Activated CD4-positive, alpha-beta memory T cell treated with anti-CD3 and anti-CD28 coated beads, Interleukin-2, amount 10 ng/mL, durations not matched to agents 7 days and 5 days (primary cell): Measurements from ENCODE around the gene ZNFX1. TPM values are rescaled to one million over a fixed set of nuclear protein-coding genes. Genes with fewer than 3 reads are reported as not detected.
A peak's percentile ranks its signal among the peaks of the same experiment; 100 is the strongest.
"Not testable (repeated sequence)": the region's sequence is repeated elsewhere in the genome, so short reads cannot be mapped to it uniquely, and the experiment has no call there.

Experiments
- CTCF ChIA-PET: fragments of 350-600 bp; sonication (Branson Sonifier 250); formaldehyde crosslinking; loops from one replicate; lab custom pipeline; 2021; ENCODE audit warnings: antibody characterized with exemption, inconsistent platforms; lab: Charles Lee
- POLR2A ChIA-PET: fragments of 350-600 bp; sonication (Branson Sonifier 250); formaldehyde crosslinking; loops from one replicate; lab custom pipeline; 2021; ENCODE audit warnings: antibody characterized with exemption; lab: Charles Lee
- DNase-seq: peaks from one replicate; pipeline ENCODE4 v3.0.0-alpha.2; 2020
- H3K27ac Mint-ChIP-seq: one replicate; pipeline ENCODE4 v1.8.0; 2021; ENCODE audit warnings: mild to moderate bottlenecking, mixed read lengths
- H3K27me3 Mint-ChIP-seq: one replicate; pipeline ENCODE4 v1.8.0; 2021; ENCODE audit warnings: mixed read lengths
- H3K36me3 Mint-ChIP-seq: one replicate; pipeline ENCODE4 v1.8.0; 2021; ENCODE audit warnings: low read depth, mixed read lengths
- H3K4me1 Mint-ChIP-seq: one replicate; pipeline ENCODE4 v1.8.0; 2021; ENCODE audit warnings: mixed read lengths
- H3K4me3 Mint-ChIP-seq: one replicate; pipeline ENCODE4 v1.8.0; 2021; ENCODE audit warnings: mild to moderate bottlenecking, mixed read lengths
- H3K9me3 Mint-ChIP-seq: one replicate; pipeline ENCODE4 v1.8.0; 2021; ENCODE audit warnings: mixed read lengths
- total RNA-seq, 2 experiments: library from RNA; stranded (reverse); gene quantifications; one replicate each; pipeline ENCODE4 v1.2.3, GENCODE V29; 2021

Gene ZNFX1
- total RNA-seq, result 10 to 100 TPM; 88.7 to 89.5 TPM

- H3K36me3 Mint-ChIP-seq, result peaks cover 83% of the 10 kb centered on the region
- ChIA-PET CTCF (no interaction called here), POLR2A (interaction anchor here (0.5 to 9.6 kb wide), 26 partner anchors 7 to 400 kb away, joined by 3 to 145 read pairs (median 3); partner anchors contain the start of genes ARFGEF2, CSE1L, DDX27 and STAU1)
- peaks cover 58% of the 10 kb centered on the region for H3K4me1 Mint-ChIP-seq
- no peaks in the 10 kb centered on the region for H3K27me3 Mint-ChIP-seq
- DNase-seq, result peak; percentile 99
- peak within 1 kb of the TSS; percentile 100 for H3K4me3 Mint-ChIP-seq
- H3K9me3 Mint-ChIP-seq, result peaks cover 22% of the 10 kb centered on the region
- H3K27ac Mint-ChIP-seq, result peak within 1 kb of the TSS; percentile 98
Measured at GRCh38 chr20:49278036-49278817, at the start of gene ZNFX1. ZNFX1 (minus strand) TSS chr20:49278057; CDS start chr20:49275839, 2,218 bp downstream.

GRCh38 chr20:49326026-49326425 lies 48.2 kb upstream of the ZNFX1 start:
- Mint-ChIP-seq H3K4me1 (peaks cover 32% of the 10 kb centered on the region), H3K4me3 (no peak overlapping the region), H3K27me3 (peaks cover 43% of the 10 kb centered on the region), H3K9me3 (no peaks in the 10 kb centered on the region), H3K36me3 (no peaks in the 10 kb centered on the region), H3K27ac (no peak overlapping the region)
- DNase-seq, result no peak
- ChIA-PET CTCF (no interaction called here), POLR2A (no interaction called here)

DNA sequence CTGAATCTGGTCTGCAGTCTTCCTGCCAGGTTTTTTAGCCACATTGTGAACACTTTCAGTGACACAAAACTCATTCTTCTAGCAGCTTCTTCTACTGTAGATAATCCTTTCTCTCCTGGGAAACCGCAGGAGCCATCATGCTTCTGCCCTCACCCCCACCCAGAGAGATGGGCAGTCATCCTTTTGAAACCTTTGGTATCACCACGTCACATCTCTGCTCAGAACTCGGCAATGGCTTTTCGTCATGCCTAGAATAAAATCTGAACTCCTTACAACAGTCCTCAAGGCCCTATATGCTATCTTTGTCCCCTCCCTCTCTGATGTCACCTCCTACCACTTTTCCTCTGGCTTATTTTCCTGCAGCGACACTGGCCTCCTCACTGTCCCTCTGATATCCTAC lies 46.4 kb upstream of the ZNFX1 start:
- DNase-seq, result no peak
- ChIA-PET POLR2A (interaction anchor here (1.0 to 6.2 kb wide), 2 partner anchors 43 to 46 kb away, joined by 3 to 72 read pairs; partner anchors contain the start of gene ZNFX1), CTCF (interaction anchor here (0.8 to 3.3 kb wide), 8 partner anchors 10 to 210 kb away, joined by 3 to 8 read pairs (median 6); no protein-coding TSS in a partner anchor)
- Mint-ChIP-seq H3K27ac (peak overlapping the region; percentile 74), H3K4me3 (no peak overlapping the region), H3K4me1 (peaks cover 32% of the 10 kb centered on the region), H3K9me3 (no peaks in the 10 kb centered on the region), H3K36me3 (no peaks in the 10 kb centered on the region), H3K27me3 (peaks cover 45% of the 10 kb centered on the region)

GRCh38 chr20:49323622-49324238 lies 45.9 kb upstream of the ZNFX1 start:
- Mint-ChIP-seq H3K27ac (peak overlapping the region; percentile 74), H3K27me3 (peaks cover 46% of the 10 kb centered on the region), H3K4me1 (peaks cover 38% of the 10 kb centered on the region), H3K4me3 (peak overlapping the region; percentile 29), H3K36me3 (peaks cover 1% of the 10 kb centered on the region), H3K9me3 (no peaks in the 10 kb centered on the region)
- ChIA-PET POLR2A (interaction anchor here (1.0 to 6.2 kb wide), 4 partner anchors 11 to 46 kb away, joined by 3 to 72 read pairs (median 4); partner anchors contain the start of gene ZNFX1), CTCF (interaction anchor here (0.7 to 3.3 kb wide), 10 partner anchors 11 to 211 kb away, joined by 3 to 8 read pairs (median 4); no protein-coding TSS in a partner anchor)
- DNase-seq, result peak; percentile 55

- ChIA-PET POLR2A (interaction anchor here (1.0 to 6.2 kb wide), 5 partner anchors 9 to 53 kb away, joined by 3 to 72 read pairs (median 6); no protein-coding TSS in a partner anchor), CTCF (interaction anchor here (0.6 to 1.8 kb wide), 5 partner anchors 10 to 416 kb away, joined by 3 to 8 read pairs (median 5); no protein-coding TSS in a partner anchor)
- Mint-ChIP-seq H3K4me1 (peaks cover 41% of the 10 kb centered on the region), H3K36me3 (peaks cover 3% of the 10 kb centered on the region), H3K27ac (no peak overlapping the region), H3K27me3 (peaks cover 56% of the 10 kb centered on the region), H3K9me3 (no peaks in the 10 kb centered on the region), H3K4me3 (no peak overlapping the region)
- DNase-seq, result no peak
Measured at GRCh38 chr20:49320460-49320859, 42.6 kb upstream of the ZNFX1 start.

DNA sequence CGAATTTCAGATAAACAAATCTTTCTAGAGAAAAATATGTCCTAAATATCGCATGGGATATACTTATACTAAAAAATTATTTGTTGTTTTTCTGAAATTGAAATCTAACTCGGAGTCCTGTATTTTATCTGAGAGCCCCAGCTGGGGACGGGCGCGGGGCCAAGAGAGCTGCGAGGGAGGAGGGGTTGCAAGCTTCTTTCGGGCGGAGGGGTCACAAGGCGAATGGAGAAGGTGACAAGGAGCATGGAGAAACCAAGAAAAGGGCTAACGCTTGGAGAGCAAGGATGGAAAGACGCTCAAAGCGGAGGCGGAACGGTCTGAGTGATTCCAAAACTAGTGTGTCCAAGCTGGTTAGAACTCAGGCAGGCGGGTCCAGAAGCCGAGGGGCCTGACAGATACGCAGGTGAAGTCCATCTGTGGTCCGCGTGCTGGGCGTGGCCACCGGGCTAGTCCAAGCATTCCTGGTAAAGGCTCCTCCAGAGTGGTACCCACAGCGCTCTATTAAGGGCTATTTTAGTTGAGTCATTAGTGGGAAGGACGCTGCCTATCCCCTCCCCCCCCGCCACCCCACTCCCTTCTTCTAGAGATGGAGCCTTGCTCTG lies 41.5 kb upstream of the ZNFX1 start:
- no peak for DNase-seq
- peaks cover 58% of the 10 kb centered on the region for H3K27me3 Mint-ChIP-seq
- no peaks in the 10 kb centered on the region for H3K9me3 Mint-ChIP-seq
- ChIA-PET POLR2A (interaction anchor here (0.6 to 6.2 kb wide), 6 partner anchors 8 to 68 kb away, joined by 3 to 72 read pairs (median 4); no protein-coding TSS in a partner anchor), CTCF (interaction anchor here (0.6 to 1.3 kb wide), 4 partner anchors 11 to 174 kb away, joined by 3 to 4 read pairs (median 3); no protein-coding TSS in a partner anchor)
- H3K36me3 Mint-ChIP-seq, result peaks cover 3% of the 10 kb centered on the region
- H3K4me3 Mint-ChIP-seq, result peak overlapping the region; percentile 76
- peaks cover 33% of the 10 kb centered on the region for H3K4me1 Mint-ChIP-seq
- no peak overlapping the region for H3K27ac Mint-ChIP-seq

- Mint-ChIP-seq H3K4me3 (peak overlapping the region; percentile 76), H3K27ac (no peak overlapping the region), H3K27me3 (peaks cover 61% of the 10 kb centered on the region), H3K9me3 (no peaks in the 10 kb centered on the region), H3K4me1 (peaks cover 26% of the 10 kb centered on the region), H3K36me3 (peaks cover 3% of the 10 kb centered on the region)
- POLR2A ChIA-PET, result interaction anchor here (0.6 to 6.2 kb wide), 5 partner anchors 8 to 37 kb away, joined by 3 to 72 read pairs (median 3); no protein-coding TSS in a partner anchor
- CTCF ChIA-PET, result interaction anchor here (0.6 to 0.9 kb wide), 2 partner anchors 31 to 174 kb away, joined by 3 read pairs; no protein-coding TSS in a partner anchor
- DNase-seq, result peak; percentile 41
Measured at GRCh38 chr20:49318430-49319207, 40.8 kb upstream of the ZNFX1 start.

DNA sequence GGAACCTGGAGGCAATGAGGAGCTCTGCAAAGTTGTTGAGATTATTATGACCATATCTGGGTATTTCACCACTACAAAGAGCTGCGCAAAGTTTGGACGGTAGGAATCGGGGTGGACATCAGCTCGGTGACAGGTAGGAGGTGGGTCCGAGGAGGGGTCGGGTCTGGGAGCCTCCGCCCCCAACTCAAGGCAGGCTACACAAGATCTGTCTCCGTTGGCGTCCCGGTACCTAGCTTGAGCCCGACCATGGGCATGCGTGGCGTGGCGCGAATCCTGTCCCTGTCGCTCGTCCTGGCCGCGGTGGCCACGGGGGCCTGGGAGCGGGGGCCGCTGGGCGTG lies 40.2 kb upstream of the ZNFX1 start:
- Mint-ChIP-seq H3K9me3 (no peaks in the 10 kb centered on the region), H3K4me3 (no peak overlapping the region), H3K27ac (no peak overlapping the region), H3K36me3 (peaks cover 3% of the 10 kb centered on the region), H3K4me1 (peaks cover 21% of the 10 kb centered on the region), H3K27me3 (peaks cover 63% of the 10 kb centered on the region)
- no peak for DNase-seq
- CTCF ChIA-PET, result interaction anchor here (0.5 to 0.6 kb wide), 2 partner anchors 17 to 162 kb away, joined by 3 to 4 read pairs; no protein-coding TSS in a partner anchor
- POLR2A ChIA-PET, result interaction anchor here (1.3 to 6.2 kb wide), 3 partner anchors 9 to 37 kb away, joined by 3 to 72 read pairs (median 3); no protein-coding TSS in a partner anchor

DNA sequence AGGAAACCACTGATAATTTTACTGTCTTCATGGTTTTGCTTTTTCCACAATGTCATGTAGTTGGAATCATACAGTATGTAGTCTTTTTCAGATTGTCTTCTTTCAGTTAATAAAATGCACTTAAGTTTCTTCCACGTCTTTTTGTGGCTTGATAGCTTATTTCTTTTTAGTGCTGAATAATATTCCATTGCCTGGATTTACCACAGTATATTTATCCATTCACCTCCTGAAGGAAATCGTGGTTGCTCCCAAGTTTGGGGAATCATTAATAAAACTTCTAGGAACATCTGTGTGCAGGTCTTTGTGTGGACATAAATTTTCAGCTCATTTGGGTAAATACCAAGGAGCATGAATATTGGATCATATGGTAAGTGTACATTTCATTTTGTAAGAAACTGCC lies 38.8 kb upstream of the ZNFX1 start:
- Mint-ChIP-seq H3K36me3 (peaks cover 3% of the 10 kb centered on the region), H3K27me3 (peaks cover 62% of the 10 kb centered on the region), H3K9me3 (no peaks in the 10 kb centered on the region), H3K4me1 (peaks cover 13% of the 10 kb centered on the region), H3K4me3 (no peak overlapping the region), H3K27ac (no peak overlapping the region)
- ChIA-PET POLR2A (no interaction called here), CTCF (no interaction called here)
- no peak for DNase-seq

- peaks cover 55% of the 10 kb centered on the region for H3K27me3 Mint-ChIP-seq
- ChIA-PET POLR2A (no interaction called here), CTCF (interaction anchor here (0.6 kb wide), 1 partner anchor 99 kb away, joined by 3 read pairs; no protein-coding TSS in a partner anchor)
- peaks cover 3% of the 10 kb centered on the region for H3K36me3 Mint-ChIP-seq
- no peak overlapping the region for H3K27ac Mint-ChIP-seq
- no peak for DNase-seq
- no peak overlapping the region for H3K4me3 Mint-ChIP-seq
- peaks cover 6% of the 10 kb centered on the region for H3K9me3 Mint-ChIP-seq
- peaks cover 16% of the 10 kb centered on the region for H3K4me1 Mint-ChIP-seq
Measured at GRCh38 chr20:49315580-49315979, 37.7 kb upstream of the ZNFX1 start.

DNA sequence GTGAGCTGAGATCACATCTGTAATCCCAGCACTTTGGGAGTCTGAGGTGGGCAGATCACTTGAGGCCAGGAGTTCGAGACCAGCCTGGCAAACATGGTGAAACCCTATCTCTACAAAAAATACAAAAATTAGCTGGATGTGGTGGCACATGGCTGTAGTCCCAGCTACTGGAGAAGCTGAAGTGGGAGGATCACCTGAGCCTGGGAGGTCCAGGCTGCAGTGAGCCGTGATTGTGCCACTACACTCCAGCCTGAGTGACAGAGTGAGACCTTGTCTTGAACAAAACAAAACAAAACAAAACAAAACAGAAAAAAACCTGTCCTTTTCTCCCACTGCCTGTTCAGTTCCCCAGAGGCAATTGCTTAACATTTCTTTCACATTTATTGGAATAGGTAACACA lies 36.2 kb upstream of the ZNFX1 start:
- Mint-ChIP-seq H3K4me1 (peaks cover 13% of the 10 kb centered on the region), H3K27me3 (peaks cover 53% of the 10 kb centered on the region)
- H3K27ac Mint-ChIP-seq, H3K9me3 Mint-ChIP-seq, H3K36me3 Mint-ChIP-seq, CTCF ChIA-PET, DNase-seq, H3K4me3 Mint-ChIP-seq: not testable (repeated sequence)
- POLR2A ChIA-PET, result interaction anchor here (1.5 kb wide), 1 partner anchor 27 kb away, joined by 3 read pairs; no protein-coding TSS in a partner anchor
